GM21367 (cell line): ENCODE results near the gene HELZ2.

Experiments used
- ATAC-seq: cut with Tn5 transposase; IDR thresholded peaks from one replicate; pipeline ENCODE4 v1.9.1; 2021; ENCODE audit not compliant: unreplicated experiment

HELZ2 gene

DNA sequence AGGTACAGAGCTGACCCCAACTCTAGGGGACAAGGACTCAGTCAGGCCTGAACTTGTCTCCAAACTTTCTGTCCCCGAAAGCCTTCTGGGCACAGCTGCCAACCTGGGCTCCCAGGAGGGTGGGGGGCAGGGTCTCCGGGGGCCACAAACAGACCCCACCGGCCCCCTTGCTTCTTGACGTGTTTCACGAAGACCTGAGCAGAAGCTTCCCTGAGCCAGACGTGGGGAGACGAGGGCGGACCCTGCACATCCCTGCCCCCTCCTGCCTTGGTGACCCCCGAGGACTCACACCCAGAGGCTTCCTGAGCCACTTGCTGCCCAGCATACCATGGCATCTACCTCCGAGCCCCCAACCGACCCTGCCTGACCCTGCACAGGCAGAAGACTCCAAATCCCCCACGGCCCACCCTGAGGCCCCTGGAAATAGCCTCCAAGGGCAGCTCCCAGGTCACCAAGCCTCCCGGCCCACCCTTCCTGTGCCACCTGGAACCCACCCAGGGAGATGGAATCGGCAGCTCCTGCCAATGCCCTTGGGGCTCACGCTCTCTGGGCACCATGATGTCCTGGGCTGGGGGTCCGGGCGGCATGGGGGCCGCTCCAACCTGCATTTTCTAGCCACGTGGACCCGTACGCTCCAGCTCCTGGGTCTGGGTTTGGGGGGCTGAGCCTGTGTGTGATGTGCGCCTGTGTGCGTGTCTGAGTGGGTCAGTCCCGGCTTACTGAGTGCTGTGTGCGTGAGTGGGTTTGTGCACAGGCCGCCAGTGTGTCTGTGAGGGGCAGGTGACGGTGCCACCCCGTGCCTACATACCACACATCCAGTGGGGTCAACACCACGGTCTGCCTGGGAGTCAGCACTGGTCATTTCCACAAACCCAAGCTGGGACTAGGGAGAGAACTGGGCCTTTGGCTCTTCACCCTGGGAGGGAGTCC, 34.3 kb downstream of the HELZ2 start:
- no peak for ATAC-seq

DNA sequence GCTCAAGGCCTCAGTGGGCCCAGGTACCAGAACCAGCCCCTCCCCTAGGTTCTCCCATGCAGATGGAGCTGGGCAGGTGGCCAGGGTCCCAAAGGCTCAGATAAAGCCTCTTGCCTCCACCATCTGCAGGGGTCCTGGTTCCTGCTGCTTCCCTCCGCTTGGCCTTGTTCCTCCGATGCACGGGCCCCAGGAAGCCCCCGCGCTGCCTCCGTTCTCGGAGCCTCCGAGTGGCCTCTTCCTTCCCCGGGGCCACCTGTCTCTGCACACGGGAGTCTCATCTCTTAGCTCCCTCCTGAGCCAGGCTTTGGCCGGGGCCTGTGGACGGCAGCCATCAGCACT, 35.0 kb downstream of the HELZ2 start:
- no peak for ATAC-seq

GRCh38 chr20:63538204-63539091, 35.6 kb downstream of the HELZ2 start:
- no peak for ATAC-seq

GRCh38 chr20:63537525-63538203, 36.4 kb downstream of the HELZ2 start:
- ATAC-seq = peak; percentile 74

- peak; percentile 11 for ATAC-seq
These were observed 37.0 kb downstream of the HELZ2 start, which contains the start of gene PTK6 for GRCh38 chr20:63536997-63537524. PTK6 (minus strand) TSS chr20:63537376; CDS start chr20:63537314, 62 bp downstream.

DNA sequence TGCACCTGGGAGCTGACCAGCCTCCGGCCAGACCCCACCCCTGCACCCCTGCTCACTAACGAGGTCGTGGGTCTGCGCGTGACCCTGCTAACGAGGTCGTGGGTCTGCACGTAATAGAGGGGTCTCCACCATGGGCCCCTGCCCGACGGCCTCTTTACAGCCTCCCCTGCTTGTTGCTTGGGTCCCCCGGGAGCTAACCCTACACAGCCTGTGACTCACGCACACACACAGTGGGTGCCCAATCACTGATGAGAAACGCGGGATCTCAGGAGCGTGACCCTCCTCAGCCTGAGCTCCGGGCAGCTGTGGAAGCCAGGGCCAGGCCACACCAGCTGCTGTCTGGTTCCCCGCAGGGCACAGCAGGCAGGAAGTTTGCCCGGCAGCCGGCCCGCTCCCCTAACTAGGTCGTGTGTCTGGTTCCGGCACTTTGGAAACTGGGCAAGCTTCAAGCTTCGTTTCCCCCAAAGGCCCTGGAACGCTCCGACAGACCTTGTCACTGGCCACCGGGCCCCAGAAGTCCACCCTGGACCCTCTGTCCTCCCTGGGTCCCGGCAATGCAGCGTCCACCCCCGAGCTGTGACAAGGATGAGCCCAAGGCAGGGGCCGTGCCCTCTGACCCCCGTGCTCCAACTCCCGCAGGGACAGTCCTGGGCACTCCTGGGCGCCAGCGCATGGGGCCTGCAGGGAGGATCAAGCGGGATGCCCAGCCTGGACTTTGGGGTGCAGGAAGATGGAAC, 37.6 kb downstream of the HELZ2 start:
- no peak for ATAC-seq

DNA sequence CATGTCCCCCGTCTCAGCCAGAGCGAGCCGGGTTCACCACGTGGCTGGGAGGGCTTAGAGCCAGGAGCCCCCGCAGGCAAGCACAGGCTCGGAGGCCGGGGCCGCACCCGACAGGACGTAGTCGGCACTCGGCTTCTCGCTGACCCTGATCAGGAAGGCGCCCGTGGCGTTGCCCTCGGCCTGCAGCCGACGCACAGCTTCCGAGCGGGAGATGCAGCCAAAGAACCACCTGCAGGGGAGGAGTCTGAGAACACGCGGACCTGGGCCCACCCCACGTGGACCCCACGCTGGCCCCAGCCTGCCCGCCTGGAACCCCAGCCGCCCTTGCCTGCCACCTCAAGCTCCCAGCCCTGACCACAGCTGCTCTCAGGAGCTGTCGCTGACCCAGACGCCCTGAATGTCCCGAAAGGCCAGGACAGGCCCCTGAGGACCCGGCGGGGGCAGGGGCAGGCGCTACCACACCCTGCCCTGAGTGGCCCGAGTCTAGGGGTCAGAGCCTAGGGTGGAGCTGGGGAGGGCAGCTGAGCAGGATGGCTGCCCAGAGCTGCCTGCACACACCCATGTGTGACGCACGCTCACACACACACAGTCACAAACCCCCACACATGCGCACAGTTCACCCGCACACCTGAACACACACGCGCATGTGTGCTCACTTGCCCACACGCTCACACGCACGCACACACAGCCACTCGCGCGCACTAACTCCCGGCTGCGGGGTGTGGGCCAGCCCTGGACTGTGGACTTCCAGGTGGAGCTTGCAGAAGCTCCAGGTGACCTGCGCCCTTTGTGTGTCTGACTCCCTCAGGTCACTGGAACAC, 39.0 kb downstream of the HELZ2 start:
- no peak for ATAC-seq

- no peak for ATAC-seq
These were observed 39.6 kb downstream of the HELZ2 start for GRCh38 chr20:63534427-63534830.

GRCh38 chr20:63533871-63534393, 40.1 kb downstream of the HELZ2 start:
- ATAC-seq = no peak

- ATAC-seq = no peak
These were observed 40.7 kb downstream of the HELZ2 start for GRCh38 chr20:63533388-63533787.

DNA sequence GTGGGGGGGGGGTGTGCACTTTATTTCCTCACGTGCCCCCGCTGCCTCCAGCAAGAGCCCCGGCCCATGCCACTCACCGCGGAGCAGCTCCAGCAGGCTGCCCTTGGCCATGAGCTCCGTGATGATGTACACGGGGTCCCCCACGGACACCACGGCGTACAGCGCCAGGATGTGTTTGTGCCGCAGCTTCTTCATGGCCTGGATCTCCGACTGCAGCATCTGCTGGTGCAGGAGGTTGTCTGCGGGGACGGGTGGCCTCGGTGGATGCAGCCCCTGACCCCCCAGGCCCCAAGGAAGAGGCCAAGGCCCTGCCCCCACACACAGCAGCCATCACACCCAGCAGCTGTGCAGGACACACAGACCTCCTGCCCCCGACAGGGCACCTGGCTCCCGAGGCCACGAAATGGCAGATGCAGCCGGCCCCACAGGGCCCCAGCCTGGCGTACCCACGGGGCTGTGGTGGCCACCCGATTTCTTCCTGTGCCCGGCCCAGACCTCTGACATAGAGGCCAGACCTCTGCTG, 41.5 kb downstream of the HELZ2 start:
- no peak for ATAC-seq

- no peak for ATAC-seq
These were observed 42.2 kb downstream of the HELZ2 start for GRCh38 chr20:63531686-63532448.

- no peak for ATAC-seq
These were observed 43.3 kb downstream of the HELZ2 start for GRCh38 chr20:63530788-63531160.

GRCh38 chr20:63529861-63530787, 43.9 kb downstream of the HELZ2 start:
- ATAC-seq = no peak

- ATAC-seq = no peak
These were observed 44.7 kb downstream of the HELZ2 start for GRCh38 chr20:63529180-63529860.

DNA sequence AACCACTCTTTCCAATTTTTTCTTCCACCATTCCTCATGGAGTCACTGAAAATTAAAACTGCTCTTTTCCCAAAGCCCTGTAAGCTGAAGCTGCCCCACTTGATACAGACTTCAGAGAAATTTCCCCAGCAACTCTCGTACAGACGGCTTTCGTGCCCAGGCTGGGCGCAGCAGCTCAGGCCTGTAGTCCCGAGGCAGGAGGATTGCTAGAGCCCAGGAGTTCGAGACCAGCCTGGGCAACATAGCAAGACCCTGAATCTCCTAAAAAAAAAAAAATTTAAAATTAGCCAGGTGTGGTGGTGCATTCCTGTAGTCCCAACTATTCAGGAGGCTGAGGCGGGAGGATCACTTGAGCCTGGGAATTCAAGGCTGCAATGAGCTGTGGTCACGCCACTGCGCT, 46.9 kb downstream of the HELZ2 start:
- ATAC-seq = no peak

DNA sequence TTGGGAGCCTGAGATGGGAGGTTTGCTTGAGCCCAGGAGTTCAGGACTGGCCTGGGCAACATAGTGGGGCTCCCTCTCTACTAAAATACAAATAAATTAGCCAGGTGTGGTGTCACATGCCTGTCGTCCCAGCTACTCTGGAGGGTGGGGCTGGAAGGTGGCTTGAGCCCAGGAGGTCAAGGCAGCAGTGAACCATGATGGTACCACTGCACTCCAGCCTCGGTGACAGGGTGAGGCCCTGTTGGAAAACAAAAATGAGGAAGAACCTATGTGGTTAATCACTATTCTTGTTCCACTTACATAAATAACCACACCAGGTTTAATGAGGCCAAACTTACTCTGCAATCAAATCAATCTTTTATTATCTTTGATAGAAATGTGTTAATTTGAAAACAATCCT, 48.1 kb downstream of the HELZ2 start:
- ATAC-seq = no peak
